NCI-H1417 (cell line): Measurements from ENCODE around the gene PHF2.
"Not testable (repeated sequence)": the region's sequence is repeated elsewhere in the genome, so short reads cannot be mapped to it uniquely, and the experiment has no call there.

Experiments
- DNase-seq, 3 experiments: peaks; one replicate each; lab custom pipeline; 2025; lab: John Stamatoyannopoulos, UW

PHF2 gene

GRCh38 chr9:93665637-93666438 is 89.5 kb downstream of the PHF2 start:
- DNase-seq, result no peak

- not testable (repeated sequence) for DNase-seq
These were observed 90.0 kb downstream of the PHF2 start for GRCh38 chr9:93666439-93666784.

- no peak for DNase-seq
These were observed 90.6 kb downstream of the PHF2 start for GRCh38 chr9:93667006-93667405.

- DNase-seq, result no peak
These were observed 91.2 kb downstream of the PHF2 start for GRCh38 chr9:93667627-93668026.

- no peak for DNase-seq
These were observed 92.0 kb downstream of the PHF2 start for GRCh38 chr9:93668261-93668871.

GRCh38 chr9:93669116-93669957 is 93.0 kb downstream of the PHF2 start:
- no peak for DNase-seq

GRCh38 chr9:93669958-93670207 is 93.5 kb downstream of the PHF2 start:
- DNase-seq, result no peak

- no peak for DNase-seq
These were observed 94.0 kb downstream of the PHF2 start for GRCh38 chr9:93670208-93671019.

GRCh38 chr9:93671020-93671338 is 94.6 kb downstream of the PHF2 start:
- DNase-seq, result no peak

- not testable (repeated sequence) for DNase-seq
These were observed 96.1 kb downstream of the PHF2 start for GRCh38 chr9:93672330-93673020.

GRCh38 chr9:93673021-93673838 is 96.8 kb downstream of the PHF2 start:
- no peak for DNase-seq

GRCh38 chr9:93673839-93674334 is 97.5 kb downstream of the PHF2 start:
- DNase-seq, result no peak

- no peak for DNase-seq
These were observed 98.4 kb downstream of the PHF2 start for GRCh38 chr9:93674580-93675335.

- DNase-seq, result no peak
These were observed 99.2 kb downstream of the PHF2 start for GRCh38 chr9:93675336-93676150.

- DNase-seq, result no peak
These were observed 100.1 kb downstream of the PHF2 start for GRCh38 chr9:93676310-93677047.

- no peak for DNase-seq
These were observed 100.7 kb downstream of the PHF2 start for GRCh38 chr9:93677048-93677571.

- DNase-seq, result no peak
These were observed 101.3 kb downstream of the PHF2 start for GRCh38 chr9:93677641-93678136.
